Bronchial epithelial cell (primary cell): ENCODE results near the gene FGF12. TPM values are rescaled to one million over a fixed set of nuclear protein-coding genes. Genes with fewer than 3 reads are reported as not detected.

Source experiments
- DNase-seq: peaks from one replicate; pipeline ENCODE4 v3.0.0-alpha.2; 2010; ENCODE audit warnings: low read depth
- FAIRE-seq: peaks from 2 replicates; lab custom pipeline; 2011; peaks lifted over from hg19 to GRCh38; lab: Jason Lieb, UNC
- H3K27me3 ChIP-seq: 2 replicates; pipeline ENCODE4 v1.5.1; 2011; ENCODE audit warnings: low read length; ENCODE audit not compliant: control insufficient read depth, insufficient read depth
- H3K36me3 ChIP-seq: 2 replicates; pipeline ENCODE4 v1.5.1; 2011; ENCODE audit warnings: low read length; ENCODE audit not compliant: control insufficient read depth, insufficient read depth
- H3K4me3 ChIP-seq: 2 replicates; pipeline ENCODE4 v1.5.1; 2011; ENCODE audit warnings: mild to moderate bottlenecking, low read depth, low read length, control low read depth
- CTCF ChIP-seq: IDR thresholded peaks from 2 replicates; pipeline ENCODE4 v1.5.1; 2011; ENCODE audit warnings: mild to moderate bottlenecking, moderate library complexity, low read length, control low read depth, inconsistent platforms; ENCODE audit not compliant: insufficient read depth, severe bottlenecking
- total RNA-seq: library from RNA; depleted of rRNA; stranded (reverse); fragments of >200 nt; gene quantifications from 2 replicates; pipeline ENCODE4 v1.2.1, GENCODE V29; 2014

The FGF12 gene
- total RNA-seq, 1 donor from 2014 or later, result not detected

DNA sequence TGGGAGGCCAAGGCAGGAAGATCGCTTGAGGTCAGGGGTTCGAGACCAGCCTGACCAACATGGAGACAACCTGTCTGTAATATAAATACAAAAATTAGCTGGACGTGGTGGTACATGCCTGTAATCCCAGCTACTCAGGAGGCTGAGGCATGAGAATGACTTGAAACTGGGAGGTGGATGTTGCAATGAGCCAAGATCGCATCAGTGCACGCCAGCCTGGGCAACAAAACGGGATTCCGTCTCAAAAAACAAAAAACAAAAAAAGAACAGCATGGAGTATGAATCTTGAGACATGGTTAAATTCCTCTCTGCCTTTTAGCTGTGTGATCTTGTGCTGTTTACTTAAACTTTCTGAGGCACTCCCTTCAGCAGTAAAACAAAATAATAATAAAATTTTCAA lies 244.9 kb downstream of the FGF12 start:
- no peak for DNase-seq
- Histone ChIP-seq H3K4me3 (no peak overlapping the region), H3K27me3 (no peaks in the 10 kb centered on the region), H3K36me3 (no peaks in the 10 kb centered on the region)
- no peak for FAIRE-seq
- TF ChIP-seq CTCF, result no peak

DNA sequence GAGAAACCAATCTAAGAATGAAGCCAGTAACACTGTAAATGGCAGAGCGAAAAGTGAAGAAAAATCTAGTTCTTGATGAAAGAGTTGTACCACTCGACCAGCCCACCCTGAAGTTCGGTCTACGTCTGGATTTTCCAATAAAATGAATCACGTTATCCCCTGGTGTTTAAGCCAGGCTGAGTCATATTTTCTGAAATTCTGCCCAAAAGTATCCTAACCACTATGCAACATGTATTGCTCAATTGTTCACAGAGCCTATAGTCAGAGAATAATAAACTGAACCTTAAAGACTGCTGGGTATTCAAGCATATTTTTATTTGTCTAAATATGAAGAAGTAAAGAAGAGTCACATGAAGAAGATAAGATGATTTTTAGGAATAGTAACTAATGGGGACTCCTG lies 245.7 kb downstream of the FGF12 start:
- FAIRE-seq (no peak), DNase-seq (peak; percentile 79)
- H3K36me3 ChIP-seq, result no peaks in the 10 kb centered on the region
- H3K4me3 ChIP-seq, result no peak overlapping the region
- H3K27me3 ChIP-seq, result no peaks in the 10 kb centered on the region
- TF ChIP-seq CTCF, result no peak

- peak; percentile 56 for DNase-seq
- FAIRE-seq, result peak; percentile 47
These were observed 259.9 kb downstream of the FGF12 start for GRCh38 chr3:192467230-192468140.

GRCh38 chr3:192449036-192449435 lies 278.3 kb downstream of the FGF12 start:
- peaks cover 2% of the 10 kb centered on the region for H3K27me3 ChIP-seq
- DNase-seq, result peak; percentile 7

More at GRCh38 chr3:192467230-192468140, 259.9 kb downstream of the FGF12 start:
- peak; percentile 70 for TF ChIP-seq CTCF
- no peaks in the 10 kb centered on the region for H3K27me3 ChIP-seq
- no peak overlapping the region for H3K4me3 ChIP-seq
- H3K36me3 ChIP-seq, result no peaks in the 10 kb centered on the region

GRCh38 chr3:192445770-192446644 lies 281.3 kb downstream of the FGF12 start:
- H3K4me3 ChIP-seq, result no peak overlapping the region
- DNase-seq, result no peak
- TF ChIP-seq CTCF, result no peak
- no peak for FAIRE-seq
- peaks cover 2% of the 10 kb centered on the region for H3K27me3 ChIP-seq
- H3K36me3 ChIP-seq, result no peaks in the 10 kb centered on the region

More at GRCh38 chr3:192449036-192449435, 278.3 kb downstream of the FGF12 start:
- Histone ChIP-seq H3K4me3 (no peak overlapping the region), H3K36me3 (no peaks in the 10 kb centered on the region)
- TF ChIP-seq CTCF, result peak; percentile 28
- FAIRE-seq, result no peak
